Measurements from ENCODE around the gene CEP120. TPM values are rescaled to one million over a fixed set of nuclear protein-coding genes. Genes with fewer than 3 reads are reported as not detected.

The CEP120 gene
- total RNA-seq, 1 experiment from 2014 or later = 27.1 TPM

GRCh38 chr5:123438902-123439301, 15.7 kb upstream of the CEP120 start:
- Mint-ChIP-seq H3K36me3 (ENCODE audit: insufficient read depth, unreplicated experiment) (no peaks in the 10 kb centered on the region), H3K9me3 (ENCODE audit: low read depth, unreplicated experiment) (no peaks in the 10 kb centered on the region), H3K27ac (ENCODE audit: unreplicated experiment) (no peak overlapping the region), H3K27me3 (ENCODE audit: unreplicated experiment) (no peaks in the 10 kb centered on the region), H3K4me1 (ENCODE audit: low read depth, unreplicated experiment) (no peaks in the 10 kb centered on the region), H3K4me3 (ENCODE audit: low read depth, unreplicated experiment) (no peak overlapping the region)
- intact Hi-C loops (cut with micrococcal nuclease; ENCODE audit: unreplicated experiment) = no loop called here
- TF ChIP-seq, protein P1, sequence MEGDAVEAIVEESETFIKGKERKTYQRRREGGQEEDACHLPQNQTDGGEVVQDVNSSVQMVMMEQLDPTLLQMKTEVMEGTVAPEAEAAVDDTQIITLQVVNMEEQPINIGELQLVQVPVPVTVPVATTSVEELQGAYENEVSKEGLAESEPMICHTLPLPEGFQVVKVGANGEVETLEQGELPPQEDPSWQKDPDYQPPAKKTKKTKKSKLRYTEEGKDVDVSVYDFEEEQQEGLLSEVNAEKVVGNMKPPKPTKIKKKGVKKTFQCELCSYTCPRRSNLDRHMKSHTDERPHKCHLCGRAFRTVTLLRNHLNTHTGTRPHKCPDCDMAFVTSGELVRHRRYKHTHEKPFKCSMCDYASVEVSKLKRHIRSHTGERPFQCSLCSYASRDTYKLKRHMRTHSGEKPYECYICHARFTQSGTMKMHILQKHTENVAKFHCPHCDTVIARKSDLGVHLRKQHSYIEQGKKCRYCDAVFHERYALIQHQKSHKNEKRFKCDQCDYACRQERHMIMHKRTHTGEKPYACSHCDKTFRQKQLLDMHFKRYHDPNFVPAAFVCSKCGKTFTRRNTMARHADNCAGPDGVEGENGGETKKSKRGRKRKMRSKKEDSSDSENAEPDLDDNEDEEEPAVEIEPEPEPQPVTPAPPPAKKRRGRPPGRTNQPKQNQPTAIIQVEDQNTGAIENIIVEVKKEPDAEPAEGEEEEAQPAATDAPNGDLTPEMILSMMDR (IDR thresholded peaks at IDR 0.05; ENCODE audit: unreplicated experiment) = no peak
- CTCF ChIA-PET = no interaction called here
- DNase-seq = no peak
- no TSS peak for BruUV-seq (replicated peaks)

DNA sequence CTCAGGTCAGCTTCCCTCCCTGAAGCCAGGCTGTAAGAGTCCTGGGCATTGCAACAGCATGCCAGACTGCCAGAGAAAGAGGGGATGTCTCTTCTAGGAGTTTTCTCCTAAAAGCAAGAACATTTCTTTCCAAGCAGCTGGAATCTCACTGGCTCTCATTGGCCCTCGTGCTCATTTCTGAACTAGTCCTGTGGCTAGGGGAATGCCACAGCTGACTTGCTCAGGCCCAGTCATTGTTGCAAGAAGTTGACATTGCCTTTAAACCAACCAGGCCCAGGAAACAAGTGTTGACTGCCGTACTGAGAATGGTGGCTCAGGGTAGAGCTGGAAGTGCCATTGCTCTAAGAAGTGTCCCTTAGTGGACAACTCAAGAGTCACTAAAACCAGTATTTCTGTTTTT, 15.0 kb upstream of the CEP120 start:
- H3K27ac Mint-ChIP-seq (ENCODE audit: unreplicated experiment) = no peak overlapping the region
- H3K27me3 Mint-ChIP-seq (ENCODE audit: unreplicated experiment) = no peaks in the 10 kb centered on the region
- CTCF ChIA-PET = no interaction called here
- intact Hi-C loops (cut with micrococcal nuclease; ENCODE audit: unreplicated experiment) = no loop called here
- no peaks in the 10 kb centered on the region for H3K36me3 Mint-ChIP-seq (ENCODE audit: insufficient read depth, unreplicated experiment)
- DNase-seq = no peak
- TF ChIP-seq, protein P1 (IDR thresholded peaks at IDR 0.05; ENCODE audit: unreplicated experiment) = no peak
- H3K9me3 Mint-ChIP-seq (ENCODE audit: low read depth, unreplicated experiment) = no peaks in the 10 kb centered on the region
- H3K4me1 Mint-ChIP-seq (ENCODE audit: low read depth, unreplicated experiment) = no peaks in the 10 kb centered on the region
- H3K4me3 Mint-ChIP-seq (ENCODE audit: low read depth, unreplicated experiment) = no peak overlapping the region
- no TSS peak for BruUV-seq (replicated peaks)

DNA sequence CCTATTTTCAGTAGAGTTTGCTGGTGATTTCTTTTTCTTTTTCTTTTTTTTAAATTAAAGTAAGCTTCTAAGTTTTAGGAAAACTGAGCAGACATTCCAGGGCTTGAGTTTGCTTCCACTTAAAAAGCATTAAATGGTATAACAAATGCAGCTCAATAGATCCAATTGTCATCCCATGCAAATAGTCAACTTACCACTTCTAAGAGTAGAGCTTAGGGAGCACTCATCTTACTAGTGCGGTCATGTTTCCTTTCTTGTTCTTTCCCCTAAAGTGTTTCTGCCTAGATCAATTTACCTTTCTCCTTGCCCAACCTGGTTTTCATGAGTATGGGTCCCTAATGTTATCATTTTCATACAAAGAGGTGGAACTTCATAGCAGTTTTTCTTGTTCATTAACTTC, 13.0 kb upstream of the CEP120 start:
- Mint-ChIP-seq H3K27ac (ENCODE audit: unreplicated experiment) (no peak overlapping the region), H3K4me1 (ENCODE audit: low read depth, unreplicated experiment) (no peaks in the 10 kb centered on the region), H3K36me3 (ENCODE audit: insufficient read depth, unreplicated experiment) (no peaks in the 10 kb centered on the region), H3K27me3 (ENCODE audit: unreplicated experiment) (no peaks in the 10 kb centered on the region), H3K9me3 (ENCODE audit: low read depth, unreplicated experiment) (no peaks in the 10 kb centered on the region), H3K4me3 (ENCODE audit: low read depth, unreplicated experiment) (no peak overlapping the region)
- no TSS peak for BruUV-seq (replicated peaks)
- TF ChIP-seq, protein P1 (IDR thresholded peaks at IDR 0.05; ENCODE audit: unreplicated experiment) = no peak
- intact Hi-C loops (cut with micrococcal nuclease; ENCODE audit: unreplicated experiment) = no loop called here
- no peak for DNase-seq
- CTCF ChIA-PET = no interaction called here

- BruUV-seq (replicated peaks) = no TSS peak
- Mint-ChIP-seq H3K36me3 (ENCODE audit: insufficient read depth, unreplicated experiment) (no peaks in the 10 kb centered on the region), H3K27me3 (ENCODE audit: unreplicated experiment) (no peaks in the 10 kb centered on the region), H3K4me1 (ENCODE audit: low read depth, unreplicated experiment) (no peaks in the 10 kb centered on the region), H3K27ac (ENCODE audit: unreplicated experiment) (no peak overlapping the region), H3K9me3 (ENCODE audit: low read depth, unreplicated experiment) (no peaks in the 10 kb centered on the region), H3K4me3 (ENCODE audit: low read depth, unreplicated experiment) (no peak overlapping the region)
- DNase-seq = no peak
- intact Hi-C loops (cut with micrococcal nuclease; ENCODE audit: unreplicated experiment) = no loop called here
- TF ChIP-seq, protein P1 (IDR thresholded peaks at IDR 0.05; ENCODE audit: unreplicated experiment) = no peak
- CTCF ChIA-PET = interaction anchor here (1.3 kb wide), 1 partner anchor 12 kb away, joined by 5 read pairs; the partner anchor contains the start of gene CEP120
Observed at GRCh38 chr5:123434796-123435195, 11.6 kb upstream of the CEP120 start.
